ENCODE measurements around the gene ADAMTSL3.

Gene ADAMTSL3

DNA sequence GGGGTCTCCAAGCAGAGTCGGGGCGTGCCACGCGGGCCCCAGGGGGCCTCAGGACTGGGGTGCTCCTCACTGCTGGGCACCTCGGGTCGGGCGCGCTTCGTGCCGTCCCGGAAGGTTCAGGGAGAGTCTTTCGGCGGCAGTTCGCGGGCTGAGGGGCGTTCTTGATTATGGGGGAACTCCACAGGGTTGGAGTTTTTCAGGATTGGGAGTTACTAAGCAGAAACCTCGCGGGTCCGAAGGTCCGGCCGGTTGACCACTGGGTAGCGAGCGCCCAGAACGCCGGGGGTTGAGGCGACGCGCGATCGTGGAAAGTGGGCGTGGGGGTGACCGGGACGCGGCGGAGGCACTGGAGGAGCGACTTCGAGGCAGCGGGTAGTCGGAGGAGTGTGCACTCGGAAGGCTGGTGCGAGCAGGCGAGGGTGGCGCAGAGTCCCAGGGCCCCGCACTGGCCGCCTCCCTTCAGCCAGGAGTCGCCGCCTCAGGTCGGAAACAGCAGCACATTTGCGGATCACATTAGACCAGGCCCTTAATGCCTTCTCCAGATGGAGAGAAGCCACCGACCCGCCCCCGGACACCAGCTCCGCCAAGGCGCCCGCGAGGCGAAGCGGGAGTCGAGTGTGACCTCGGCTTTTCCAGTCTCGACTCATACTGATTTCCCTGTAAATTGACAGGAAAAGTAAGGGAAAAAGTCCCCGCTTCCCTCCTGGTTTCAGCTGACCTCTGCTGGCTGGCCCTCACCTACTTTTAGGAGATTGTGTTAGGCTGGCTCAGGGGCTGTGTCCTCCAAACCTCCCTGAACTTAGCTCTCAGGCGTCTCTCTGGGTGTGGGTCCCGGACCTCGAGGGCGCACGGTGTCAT is 685 bp downstream of the ADAMTSL3 start:
- no peak for DNase-seq (ENCODE audit: low read depth in 3 of 3)

DNA sequence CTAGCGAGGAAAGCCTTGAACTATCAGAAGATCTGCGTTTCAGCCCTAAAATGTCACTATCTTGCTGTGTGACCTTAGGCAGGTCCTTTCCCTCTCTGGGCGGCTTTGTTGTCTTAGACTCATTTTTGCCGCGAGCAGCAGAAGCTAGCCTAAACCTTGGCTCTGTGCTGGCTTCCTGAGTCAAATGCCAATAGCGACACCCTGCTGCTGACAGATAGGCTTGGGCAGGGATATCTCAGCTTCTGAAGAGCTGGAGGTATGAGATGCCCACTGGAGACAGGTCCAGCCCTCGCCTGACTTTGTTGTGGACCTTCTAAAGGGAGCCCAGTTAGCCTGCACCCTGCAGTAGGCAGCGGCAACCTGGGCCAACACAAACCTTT is 1.3 kb downstream of the ADAMTSL3 start:
- DNase-seq (ENCODE audit: low read depth in 3 of 3): no peak

GRCh38 chr15:83656192-83656591 is 2.3 kb downstream of the ADAMTSL3 start:
- no peak for DNase-seq (ENCODE audit: low read depth in 3 of 3)

- DNase-seq (ENCODE audit: low read depth in 3 of 3): no peak
Observed at GRCh38 chr15:83656943-83657528, 3.1 kb downstream of the ADAMTSL3 start.

DNA sequence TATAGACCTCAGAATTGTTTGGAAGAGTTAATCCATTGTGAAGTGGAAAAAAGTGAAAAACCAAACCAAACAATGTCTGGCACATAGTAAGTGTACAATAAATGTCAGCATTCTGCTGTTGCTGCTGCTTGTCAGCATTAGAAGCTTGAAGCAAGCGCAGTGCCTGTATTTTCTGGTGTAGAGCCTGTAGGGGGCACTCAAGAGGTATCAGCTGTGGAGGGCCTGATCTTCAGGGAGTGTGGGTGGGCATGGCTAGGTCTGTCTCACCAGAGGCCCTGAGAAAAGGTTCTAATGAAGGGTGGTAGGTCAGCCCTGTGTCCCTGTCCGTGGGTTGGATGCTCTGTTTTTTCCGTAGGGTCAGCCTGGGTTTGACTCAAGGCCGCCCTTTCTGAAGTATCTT is 3.6 kb downstream of the ADAMTSL3 start:
- DNase-seq (ENCODE audit: low read depth in 3 of 3): no peak

GRCh38 chr15:83658430-83659416 is 4.8 kb downstream of the ADAMTSL3 start:
- DNase-seq (ENCODE audit: low read depth in 3 of 3): no peak

GRCh38 chr15:83659417-83659812 is 5.5 kb downstream of the ADAMTSL3 start:
- no peak for DNase-seq (ENCODE audit: low read depth in 3 of 3)

DNA sequence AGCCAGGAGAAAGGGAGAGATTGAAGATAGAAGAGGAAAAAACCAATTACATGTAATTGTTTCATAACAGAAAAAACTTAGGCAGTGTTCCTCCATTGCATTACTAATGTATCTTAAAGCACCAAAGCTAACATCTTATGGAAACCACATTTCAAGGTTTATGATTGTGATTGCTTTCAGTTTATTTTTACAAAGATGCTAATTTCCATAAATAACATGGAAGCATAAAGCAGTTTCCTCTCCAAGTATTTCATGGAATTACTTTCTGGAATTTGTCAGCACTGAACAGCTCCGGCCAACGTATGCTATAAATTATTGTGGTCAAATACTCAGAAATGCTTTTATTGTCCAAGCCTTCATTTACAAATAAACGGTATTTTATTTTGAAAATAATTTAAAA is 11.6 kb downstream of the ADAMTSL3 start:
- no peak for DNase-seq (ENCODE audit: low read depth in 3 of 3)

DNA sequence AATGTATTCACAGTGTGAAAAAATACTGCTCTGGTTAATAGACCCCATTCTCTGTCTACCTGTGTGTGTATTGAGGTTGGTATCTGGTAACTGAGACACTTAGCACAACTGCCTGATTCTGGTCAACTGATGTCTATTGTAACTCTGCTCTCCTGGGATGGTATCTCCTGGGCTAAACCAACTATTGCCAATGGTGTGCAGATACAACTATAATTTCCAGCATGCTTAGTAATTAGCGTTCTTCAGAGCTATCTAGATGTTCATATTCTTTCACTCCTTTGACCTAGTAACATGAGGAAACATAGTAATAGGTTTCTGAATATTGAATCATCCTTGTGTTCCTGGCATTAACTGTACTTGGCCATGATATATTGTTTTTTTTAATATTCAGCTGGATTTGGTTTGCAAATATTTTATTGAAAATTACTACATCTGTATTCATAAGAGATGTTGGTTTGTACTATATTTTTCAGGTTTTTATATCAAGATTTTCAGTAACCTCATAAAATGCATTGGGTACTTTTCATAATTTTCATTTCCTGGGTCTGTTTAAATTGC is 16.8 kb downstream of the ADAMTSL3 start:
- DNase-seq (ENCODE audit: low read depth in 3 of 3): no peak

- no peak for DNase-seq (ENCODE audit: low read depth in 3 of 3)
Observed at GRCh38 chr15:83671603-83672002, 17.7 kb downstream of the ADAMTSL3 start.

DNA sequence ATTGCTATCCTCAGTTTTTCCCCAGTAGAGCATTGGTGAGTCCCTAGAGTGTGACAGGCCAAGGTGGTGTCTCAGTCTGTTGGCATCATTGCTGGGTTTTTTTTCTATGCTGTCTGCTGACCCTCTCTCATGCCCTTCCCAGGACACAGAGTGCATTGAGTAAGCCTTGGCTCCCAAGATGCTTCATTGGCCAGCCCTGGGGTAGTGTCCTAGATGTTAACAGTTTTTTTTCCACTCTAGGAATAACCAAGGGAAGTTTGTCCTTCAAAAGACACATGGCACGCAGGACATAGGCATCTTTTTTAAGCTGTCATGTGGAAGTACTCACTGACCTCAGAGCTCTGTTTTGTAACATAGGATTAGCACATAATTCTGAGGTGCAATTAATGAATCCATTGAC is 19.5 kb downstream of the ADAMTSL3 start:
- no peak for DNase-seq (ENCODE audit: low read depth in 3 of 3)

GRCh38 chr15:83682476-83683088 is 28.7 kb downstream of the ADAMTSL3 start:
- no peak for DNase-seq (ENCODE audit: low read depth in 3 of 3)

GRCh38 chr15:83685916-83686332 is 32.0 kb downstream of the ADAMTSL3 start:
- DNase-seq (ENCODE audit: low read depth in 3 of 3): no peak

GRCh38 chr15:83688201-83688600 is 34.3 kb downstream of the ADAMTSL3 start:
- no peak for DNase-seq (ENCODE audit: low read depth in 3 of 3)

GRCh38 chr15:83690676-83691075 is 36.8 kb downstream of the ADAMTSL3 start:
- DNase-seq (ENCODE audit: low read depth in 3 of 3): no peak

DNA sequence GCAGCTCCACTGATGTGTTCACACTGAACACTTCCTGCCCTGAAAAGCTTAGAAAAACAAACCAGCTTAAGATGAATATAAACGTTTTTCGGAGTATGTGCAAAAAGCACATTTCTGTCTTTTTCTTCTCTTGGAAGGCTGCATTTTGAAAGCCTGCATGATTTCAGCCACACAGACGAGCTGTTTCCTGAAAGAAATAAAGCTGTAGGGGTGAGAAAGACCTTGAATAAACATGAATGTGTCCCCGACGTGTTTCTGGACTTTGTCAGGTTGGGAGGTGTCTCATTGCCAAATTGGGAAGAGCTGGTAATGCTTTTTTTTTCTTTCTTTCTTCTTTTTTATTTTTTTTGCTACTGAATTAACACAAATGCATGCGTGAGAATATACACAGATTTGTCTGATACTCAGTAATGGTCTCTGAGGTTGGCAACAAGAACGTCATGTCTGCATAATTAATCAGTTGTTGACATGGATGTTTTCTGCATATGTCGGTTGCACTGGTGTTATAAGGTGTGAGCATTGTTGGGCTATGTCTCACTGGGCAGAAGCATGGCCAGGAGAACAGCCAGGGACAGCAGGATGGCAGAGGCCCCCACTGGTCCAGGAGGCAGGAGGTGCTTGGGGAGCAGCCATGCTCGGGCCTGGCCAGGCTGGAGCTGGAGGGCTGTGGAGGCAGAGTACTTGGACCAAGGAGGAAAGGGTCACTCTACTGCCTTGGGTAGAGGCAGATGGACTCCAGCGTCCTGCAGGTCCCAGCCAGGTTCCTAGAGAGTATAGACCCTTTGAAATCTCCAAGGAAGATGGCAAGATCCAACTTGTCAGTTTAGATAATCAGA is 39.0 kb downstream of the ADAMTSL3 start:
- DNase-seq (ENCODE audit: low read depth in 3 of 3): no peak

GRCh38 chr15:83694015-83694414 is 40.1 kb downstream of the ADAMTSL3 start:
- no peak for DNase-seq (ENCODE audit: low read depth in 3 of 3)

GRCh38 chr15:83694536-83694935 is 40.6 kb downstream of the ADAMTSL3 start:
- DNase-seq (ENCODE audit: low read depth in 3 of 3): no peak

DNA sequence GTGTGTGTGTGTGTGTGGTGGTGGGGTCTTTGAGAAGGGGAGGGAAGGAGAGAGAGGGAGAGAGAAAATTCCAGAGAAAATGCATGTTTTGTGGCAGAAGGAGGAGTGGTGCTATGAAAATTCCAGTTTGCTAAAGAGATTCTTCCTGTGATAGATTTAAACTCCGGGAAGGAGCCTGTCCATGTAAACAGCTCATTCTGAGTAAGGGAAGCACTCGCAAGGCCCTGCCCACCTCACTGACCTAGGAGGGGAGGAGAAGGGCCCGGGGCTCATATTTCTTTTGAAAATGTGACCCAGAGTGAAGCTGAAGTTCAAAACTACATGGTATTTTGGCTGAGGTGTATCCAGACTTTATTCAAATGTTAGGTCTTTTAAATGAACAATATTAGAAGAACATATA is 41.3 kb downstream of the ADAMTSL3 start:
- no peak for DNase-seq (ENCODE audit: low read depth in 3 of 3)

DNA sequence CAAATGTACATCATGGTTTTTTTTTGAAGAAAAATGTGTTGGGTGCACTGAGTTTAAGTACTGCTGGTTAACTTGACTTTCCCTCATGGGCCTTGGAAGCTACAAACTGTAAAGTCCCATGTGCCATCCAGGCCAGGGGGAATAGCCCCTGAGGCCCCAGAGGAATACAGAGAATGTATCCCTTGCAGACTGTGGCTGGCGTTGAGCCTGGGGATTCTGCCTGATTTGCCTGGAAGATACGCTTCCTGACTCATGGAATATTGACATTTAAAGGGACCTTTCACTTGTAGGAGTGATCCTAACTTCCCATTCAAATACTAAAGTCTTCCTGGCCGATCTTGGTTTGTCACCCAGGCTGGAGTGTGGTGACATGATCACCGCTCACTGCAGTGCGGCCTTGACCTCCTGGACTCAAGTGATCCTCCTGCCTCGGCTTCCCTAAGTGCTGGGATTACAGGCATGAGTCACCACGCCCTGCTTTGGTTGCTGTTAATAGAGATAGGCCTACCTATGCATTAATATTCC is 42.0 kb downstream of the ADAMTSL3 start:
- DNase-seq (ENCODE audit: low read depth in 3 of 3): no peak
